ENCODE data around the gene PFKFB4.
"Not testable (repeated sequence)": the region's sequence is repeated elsewhere in the genome, so short reads cannot be mapped to it uniquely, and the experiment has no call there.

PFKFB4 gene

GRCh38 chr3:48558493-48559134 lies 2.0 kb upstream of the PFKFB4 start:
- no peak for DNase-seq

- DNase-seq, result no peak
Measured at GRCh38 chr3:48555949-48556795, 431 bp downstream of the PFKFB4 start.

GRCh38 chr3:48555231-48555948 lies 1.2 kb downstream of the PFKFB4 start:
- peak; percentile 25 for DNase-seq

DNA sequence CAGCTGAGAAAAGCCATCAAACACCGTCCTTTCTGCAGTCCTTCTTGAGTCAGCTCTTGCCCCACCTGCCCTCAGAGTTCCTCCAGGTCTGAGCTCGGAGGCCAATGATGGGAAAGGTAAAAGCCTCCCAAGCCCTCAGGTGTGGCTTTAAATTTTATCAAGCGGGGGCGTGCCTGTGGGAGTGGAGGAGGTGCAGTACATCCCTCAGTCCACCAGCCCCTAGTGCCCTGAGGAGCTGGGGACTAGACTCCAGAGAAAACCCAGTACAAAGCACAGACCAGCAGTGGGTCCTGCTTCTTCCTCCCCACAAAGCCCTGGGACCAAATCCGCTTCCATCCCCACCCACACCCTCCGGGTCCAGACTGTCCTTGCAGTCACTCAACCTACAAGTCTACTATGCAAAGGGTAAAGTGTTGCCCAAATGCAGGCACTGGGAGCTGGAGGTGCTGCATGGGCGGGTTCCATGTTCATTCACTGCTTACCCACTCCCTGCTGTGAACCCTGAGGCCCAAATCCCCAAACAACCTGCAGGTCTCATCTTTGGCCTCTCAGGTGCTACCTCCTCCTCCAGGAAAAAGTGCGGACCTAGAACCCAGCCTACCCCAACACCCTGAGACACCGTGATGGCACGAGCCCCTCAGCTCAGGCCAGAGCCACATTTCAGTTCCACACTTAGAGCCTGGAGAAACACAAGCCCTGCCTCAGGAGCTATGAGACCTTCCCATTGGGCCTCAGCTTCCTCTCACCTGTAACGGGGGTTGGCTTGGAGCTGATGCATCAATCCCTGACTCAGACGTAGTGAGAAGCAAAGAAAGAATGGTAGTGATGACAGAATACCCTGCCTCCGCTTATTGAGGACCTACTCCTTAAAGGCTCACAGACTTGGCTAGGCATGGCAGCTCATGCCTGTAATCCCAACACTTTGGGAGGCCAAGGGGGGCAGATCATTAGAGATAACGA lies 2.4 kb downstream of the PFKFB4 start:
- DNase-seq, result no peak

DNA sequence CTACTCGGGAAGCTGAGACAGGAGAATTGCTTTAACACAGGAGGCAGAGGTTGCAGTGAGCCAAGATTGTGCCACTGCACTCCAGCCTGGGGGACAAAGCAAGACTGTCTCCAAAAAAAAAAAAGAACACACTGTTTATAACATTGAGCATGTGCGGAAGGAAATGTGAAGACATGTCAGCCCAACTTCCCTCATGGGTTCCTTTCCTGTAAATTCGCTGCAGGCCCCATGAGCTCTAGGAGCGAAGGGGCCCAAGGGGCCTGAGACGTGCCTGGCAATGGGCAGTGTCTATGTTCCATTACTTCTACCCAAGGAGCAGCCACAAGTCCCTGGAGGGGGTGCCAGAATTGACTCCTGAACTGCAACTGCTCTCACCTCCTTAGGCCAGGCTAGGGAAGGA lies 3.2 kb downstream of the PFKFB4 start:
- no peak for DNase-seq

GRCh38 chr3:48552111-48552951 lies 4.3 kb downstream of the PFKFB4 start:
- no peak for DNase-seq

GRCh38 chr3:48551651-48552050 lies 5.0 kb downstream of the PFKFB4 start:
- DNase-seq, result not testable (repeated sequence)

GRCh38 chr3:48548729-48549705 lies 7.6 kb downstream of the PFKFB4 start:
- DNase-seq, result peak; percentile 77

- no peak for DNase-seq
Measured at GRCh38 chr3:48548126-48548525, 8.5 kb downstream of the PFKFB4 start.

- no peak for DNase-seq
Measured at GRCh38 chr3:48546203-48546829, 10.3 kb downstream of the PFKFB4 start.

DNA sequence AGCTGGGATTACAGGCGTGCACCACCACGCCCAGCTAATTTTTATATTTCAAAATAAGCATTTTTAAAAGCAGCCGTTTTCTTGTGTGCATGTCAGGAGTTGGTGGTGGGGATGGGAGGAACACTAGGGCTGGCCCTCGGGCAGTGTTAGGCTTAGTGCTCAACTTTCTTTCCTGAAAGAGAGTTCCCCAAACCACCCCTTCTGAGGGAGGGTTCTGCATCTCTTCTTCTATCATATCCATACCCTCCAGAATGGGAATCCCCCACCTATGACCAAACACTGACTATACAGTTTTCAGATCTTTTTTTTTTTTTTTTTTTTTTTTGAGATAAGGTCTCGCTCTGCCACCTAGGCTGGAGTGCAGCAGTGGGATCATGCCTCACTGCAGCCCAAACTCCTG lies 12.5 kb downstream of the PFKFB4 start:
- DNase-seq, result no peak

DNA sequence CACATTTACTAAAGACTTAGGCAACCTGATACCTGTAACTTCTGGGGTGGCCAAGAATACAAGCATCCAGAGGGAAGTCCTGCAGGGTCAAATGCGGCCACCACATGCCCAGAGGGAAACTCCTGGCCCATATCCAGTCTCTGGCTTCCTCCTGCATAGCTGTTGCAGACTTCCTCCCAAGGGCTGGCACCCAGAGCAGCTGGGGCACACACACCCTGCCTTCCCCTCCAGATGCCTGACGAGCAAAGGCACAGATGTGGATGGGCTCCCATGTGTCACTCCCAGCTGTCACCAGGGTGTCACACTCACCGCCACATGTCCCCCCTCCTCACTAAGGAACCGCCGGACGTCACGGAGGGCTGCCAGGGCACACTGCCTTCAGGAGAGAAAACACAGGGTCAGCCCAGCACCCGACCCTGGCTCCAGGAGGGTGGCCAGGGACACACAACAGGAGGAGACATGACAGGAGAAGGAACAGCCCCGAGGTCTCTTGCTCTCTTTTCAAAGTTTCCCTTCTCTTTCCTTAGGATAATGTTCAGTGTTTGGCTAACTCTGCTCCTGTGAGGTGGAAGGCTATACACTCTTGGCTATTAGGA lies 13.2 kb downstream of the PFKFB4 start:
- DNase-seq, result no peak

GRCh38 chr3:48538451-48538850 lies 18.2 kb downstream of the PFKFB4 start:
- no peak for DNase-seq

- DNase-seq, result no peak
Measured at GRCh38 chr3:48536785-48537184, 19.8 kb downstream of the PFKFB4 start.

GRCh38 chr3:48536116-48536515 lies 20.5 kb downstream of the PFKFB4 start:
- no peak for DNase-seq

DNA sequence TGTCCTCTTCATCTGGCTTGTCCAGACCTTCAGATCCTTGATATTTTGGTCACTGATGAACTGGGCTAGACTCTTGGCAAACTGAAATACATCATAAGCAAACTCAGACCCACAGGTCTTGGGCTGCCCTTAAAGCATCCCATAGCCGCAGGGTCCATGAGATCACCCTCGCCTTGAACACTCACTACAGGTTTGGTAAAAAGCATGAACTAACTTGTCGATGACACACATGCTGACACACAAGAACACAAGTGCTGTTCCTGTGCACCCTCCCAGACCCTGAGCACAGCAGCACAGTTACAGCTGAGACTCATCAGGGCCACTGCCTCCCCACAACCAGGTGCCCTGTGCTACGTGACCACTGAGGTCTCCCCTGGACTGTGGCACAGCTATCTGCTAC lies 21.0 kb downstream of the PFKFB4 start:
- DNase-seq, result no peak

GRCh38 chr3:48532977-48533337 lies 23.6 kb downstream of the PFKFB4 start:
- no peak for DNase-seq

DNA sequence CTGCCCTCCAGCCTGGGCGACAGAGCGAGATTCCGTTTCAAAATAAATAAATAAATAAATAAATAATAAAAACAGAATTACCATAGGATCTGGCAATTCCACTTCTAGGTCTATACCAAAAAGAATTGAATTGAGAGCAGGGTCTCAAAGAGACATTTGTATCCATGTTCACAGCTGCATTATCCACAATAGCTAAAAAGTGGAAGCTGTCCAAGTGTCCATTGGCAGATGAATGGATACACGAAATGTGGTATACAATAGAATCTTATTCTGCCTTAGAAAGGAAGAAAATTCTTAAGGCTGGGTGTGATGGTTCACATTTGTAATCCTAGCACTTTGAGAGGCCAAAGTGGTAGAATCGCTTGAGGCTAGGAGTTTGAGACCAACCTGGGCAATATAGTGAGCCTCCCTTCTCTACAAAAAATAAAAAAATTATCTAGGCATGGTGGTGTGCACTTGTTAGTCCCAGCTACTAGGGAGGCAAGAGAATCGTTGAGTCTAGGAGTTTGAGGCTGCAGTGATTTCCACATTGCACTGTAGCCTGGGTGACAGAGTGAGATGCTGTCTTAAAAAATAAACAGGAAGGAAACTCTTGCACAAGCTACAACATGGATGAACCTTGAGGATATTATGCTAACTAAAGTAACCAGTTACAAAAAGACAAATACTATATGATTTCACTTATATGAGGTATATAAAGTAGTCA lies 24.2 kb downstream of the PFKFB4 start:
- no peak for DNase-seq

DNA sequence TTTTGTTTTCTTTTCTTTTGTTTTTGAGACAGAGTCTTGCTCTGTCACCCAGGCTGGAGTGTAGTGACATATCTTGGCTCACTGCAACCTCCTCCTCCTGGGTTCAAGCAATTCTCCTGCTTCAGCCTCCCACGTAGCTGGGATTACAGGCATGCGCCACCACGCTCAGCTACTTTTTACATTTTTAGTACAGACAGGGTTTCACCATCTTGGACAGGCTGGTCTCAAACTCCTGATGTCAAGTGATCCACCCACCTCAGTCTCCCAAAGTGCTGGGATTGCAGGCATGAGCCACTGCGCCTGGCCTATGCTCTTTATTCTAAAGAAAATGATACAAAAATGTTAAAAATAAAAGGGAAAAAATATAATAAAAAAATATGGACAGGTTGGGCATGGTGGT lies 25.9 kb downstream of the PFKFB4 start:
- not testable (repeated sequence) for DNase-seq
